K562 (cell line): ENCODE results near the gene PLCB1. TPM values are rescaled to one million over a fixed set of nuclear protein-coding genes. Genes with fewer than 3 reads are reported as not detected.

Experiments
- ATAC-seq: fragments of 200-7000 bp; cut with Tn5 transposase; 3 replicates; pipeline ENCODE4 v1.9.1; 2020; ENCODE audit warnings: moderate library complexity
- BruUV-seq: library from RNA; stranded (reverse); fragments of 400-500 nt; replicated peaks from 2 replicates; lab custom pipeline; 2021; lab: Mats Ljungman, UMichigan
- CTCF ChIA-PET: fragments of 300-600 bp; formaldehyde crosslinking; extraction: SDS; loops from one replicate; lab custom pipeline; 2021; ENCODE audit warnings: low intra/inter-chr PET ratio; lab: Yijun Ruan, JAX
- POLR2A ChIA-PET: fragments of 300-600, 350-650 bp; sonication (Branson Sonifier 250); formaldehyde crosslinking; extraction: SDS; loops from one replicate; lab custom pipeline; 2021; ENCODE audit warnings: antibody characterized with exemption, inconsistent platforms; lab: Yijun Ruan, JAX
- DNase-seq, 4 experiments: peaks; one replicate each; pipeline versions ENCODE4 v3.0.0 to v3.0.0-alpha.2; 2011 to 2018; ENCODE audit warnings: low spot score in 3 of 4, mixed read lengths in 3 of 4; ENCODE audit errors: extremely low read depth in 1 of 4
- FAIRE-seq: peaks from 2 replicates; lab custom pipeline; 2011; peaks lifted over from hg19 to GRCh38; lab: Jason Lieb, UNC
- H2AFZ ChIP-seq: 2 replicates; pipeline ENCODE4 v1.6.0; 2011; ENCODE audit warnings: low read depth, low read length, control low read depth, inconsistent platforms
- H3K27ac ChIP-seq: fragments of 200-600 bp; 3 replicates; pipeline ENCODE4 v1.8.0; 2011; ENCODE audit warnings: low read depth, mild to moderate bottlenecking, control low read depth, inconsistent platforms, low read length, moderate library complexity, mixed read lengths; ENCODE audit errors: extremely low read depth
- H3K27me3 ChIP-seq, 2 experiments: fragments of 300-600 bp in 1 of 2; 2 replicates in 1 of 2; 3 replicates in 1 of 2; pipeline versions ENCODE4 v1.6.0 to v1.8.0; 2011; ENCODE audit warnings: inconsistent platforms in 2 of 2, low read length in 2 of 2, mild to moderate bottlenecking in 1 of 2, mixed read lengths in 1 of 2, moderate library complexity in 1 of 2; ENCODE audit not compliant: control insufficient read depth in 2 of 2, insufficient read depth in 2 of 2
- H3K36me3 ChIP-seq: fragments of 300-600 bp; 3 replicates; pipeline ENCODE4 v1.8.0; 2011; ENCODE audit warnings: mild to moderate bottlenecking, low read length, inconsistent platforms; ENCODE audit not compliant: control insufficient read depth, insufficient read depth
- H3K4me1 ChIP-seq, 2 experiments: fragments of 200-600 bp in 1 of 2; replicated peaks in 1 of 2; 2 replicates in 1 of 2; 3 replicates in 1 of 2; pipeline versions ENCODE4 v1.5.1 to v1.8.0; 2011; ENCODE audit warnings: inconsistent platforms in 2 of 2, low read length in 2 of 2, mild to moderate bottlenecking in 1 of 2, mixed read lengths in 1 of 2, moderate library complexity in 1 of 2; ENCODE audit not compliant: control insufficient read depth in 2 of 2, insufficient read depth in 2 of 2
- H3K4me2 ChIP-seq: 2 replicates; pipeline ENCODE4 v1.6.1; 2011; ENCODE audit warnings: low read length, control low read depth, inconsistent platforms, mixed read lengths; ENCODE audit not compliant: insufficient read depth
- H3K4me3 ChIP-seq: fragments of 200-600 bp; sonication (generic), shearing (Covaris generic); 2 replicates; pipeline ENCODE4 v1.5.1; 2016; ENCODE audit warnings: control low read depth, inconsistent platforms
- H3K79me2 ChIP-seq: fragments of 200-600 bp; 3 replicates; pipeline ENCODE4 v1.8.0; 2011; ENCODE audit warnings: low read length, inconsistent platforms; ENCODE audit not compliant: control insufficient read depth, insufficient read depth
- H3K9ac ChIP-seq, 2 experiments: 2 replicates each; pipeline versions ENCODE4 v1.6.0 to v1.6.1; 2011; ENCODE audit warnings: low read depth in 2 of 2, low read length in 2 of 2, control low read depth in 1 of 2, inconsistent platforms in 1 of 2, mild to moderate bottlenecking in 1 of 2, mixed read lengths in 1 of 2; ENCODE audit not compliant: insufficient read depth in 1 of 2
- H3K9me1 ChIP-seq: one replicate; pipeline ENCODE4 v1.6.0; 2011; ENCODE audit warnings: inconsistent platforms, mild to moderate bottlenecking, low read length, moderate library complexity; ENCODE audit not compliant: control insufficient read depth, insufficient read depth
- H3K9me3 ChIP-seq: replicated peaks from 2 replicates; pipeline ENCODE4 v1.5.1; 2011; ENCODE audit warnings: low read depth, low read length, inconsistent platforms; ENCODE audit not compliant: control insufficient read depth, insufficient read depth
- H4K20me1 ChIP-seq: replicated peaks from 2 replicates; pipeline ENCODE4 v1.6.1; 2011; ENCODE audit warnings: low read length, inconsistent platforms, mixed read lengths; ENCODE audit not compliant: control insufficient read depth, insufficient read depth
- ATF1 ChIP-seq, 2 experiments: fragments of 450-650 bp in 1 of 2; IDR thresholded peaks; 2 replicates each; pipeline ENCODE4 v1.6.1; 2016; ENCODE audit warnings: missing compliant biosample characterization in 1 of 2, missing genetic modification characterization in 1 of 2
- GTF2A2 ChIP-seq: IDR thresholded peaks from 2 replicates; pipeline ENCODE4 v1.6.1; 2016; ENCODE audit warnings: mild to moderate bottlenecking, missing genetic modification characterization, missing compliant biosample characterization
- MAFG ChIP-seq: fragments of 450-650 bp; conservative IDR thresholded peaks from 2 replicates; pipeline ENCODE4 v1.6.1; 2016; ENCODE audit warnings: missing genetic modification characterization, missing compliant biosample characterization
- NCOA6 ChIP-seq: fragments of 450-650 bp; IDR thresholded peaks from 2 replicates; pipeline ENCODE4 v1.6.1; 2017; ENCODE audit warnings: mild to moderate bottlenecking
- NFIX ChIP-seq: fragments of 250-450 bp; sonication (Bioruptor Pico); IDR thresholded peaks from 2 replicates; pipeline ENCODE4 v1.4.0; 2020; ENCODE audit warnings: low read depth, mild to moderate bottlenecking, moderate library complexity
- PRPF4 ChIP-seq: fragments of 200-400 bp; formaldehyde crosslinking; IDR thresholded peaks from one replicate; pipeline ENCODE4 v1.6.1; 2017; ENCODE audit warnings: low read length, low read depth, mild to moderate bottlenecking; ENCODE audit not compliant: insufficient read depth, poor library complexity, severe bottlenecking
- SMARCA5 ChIP-seq: fragments of 450-650 bp; IDR thresholded peaks from 2 replicates; pipeline ENCODE4 v1.6.1; 2016
- XRCC3 ChIP-seq: fragments of 450-650 bp; IDR thresholded peaks from 2 replicates; pipeline ENCODE4 v1.6.1; 2017; ENCODE audit warnings: mild to moderate bottlenecking, moderate library complexity
- ZNF121 ChIP-seq: sonication (generic); formaldehyde crosslinking; conservative IDR thresholded peaks from 2 replicates; pipeline ENCODE4 v1.8.0; 2022; ENCODE audit warnings: missing genetic modification reagents
- WGBS: fragments of 100-300 bp; shearing (Covaris generic); methylation state at CpG from one replicate; pipeline ENCODE4 v1.1.6; 2016; ENCODE audit warnings: low coverage, mixed read lengths; ENCODE audit not compliant: insufficient coverage; ENCODE audit errors: missing lambda C conversion rate; 5-methylcytosine and 5-hydroxymethylcytosine counted together
- in situ Hi-C: fragments of 300-500 bp; cut with MboI; formaldehyde crosslinking; loops from 4 replicates; pipeline ENCODE4 v1.15.0; 2018; ENCODE audit warnings: inconsistent platforms, mixed read lengths
- intact Hi-C: fragments of 100-400 bp; cut with micrococcal nuclease; formaldehyde crosslinking; loops from 2 replicates; pipeline ENCODE4 v1.14.2; 2022
- polyA plus RNA-seq, 8 experiments: library from polyadenylated mRNA; depleted of rRNA in 4 of 8; stranded (reverse) in 5 of 8; unstranded in 3 of 8; fragments of >200 nt; fragmentation: Nextera tagmentation in 2 of 8; fragmentation: Illumina TruSeq in 1 of 8; extraction: Ambion mirVana in 2 of 8; extraction: Trizol in 1 of 8; gene quantifications; 2 replicates each; pipeline versions ENCODE4 v1.2.1 to v1.2.3, GENCODE V29; 2011 to 2014; ENCODE audit warnings: inconsistent platforms in 1 of 8, missing spikeins in 1 of 8
- total RNA-seq, 7 experiments: library from RNA; depleted of rRNA in 6 of 7; stranded (reverse); fragments of >200 nt in 6 of 7; fragmentation: Illumina TruSeq in 2 of 7; extraction: Trizol in 2 of 7; gene quantifications; 2 replicates each; pipeline versions ENCODE4 v1.2.1 to v1.2.3, GENCODE V29; 2011 to 2021; ENCODE audit warnings: low replicate concordance in 1 of 7
- TF ChIP-seq, protein P1 (sequence below), 2 experiments: fragments of 450-650 bp; IDR thresholded peaks; 2 replicates each; pipeline ENCODE4 v1.6.1; 2016
- TF ChIP-seq, protein P2 (sequence below): IDR thresholded peaks from 2 replicates; pipeline ENCODE4 v1.6.1; 2012; ENCODE audit warnings: low read depth, low read length, improper control_type of control experiment, borderline replicate concordance
- TF ChIP-seq, protein P3 (sequence below): fragments of 450-650 bp; formaldehyde crosslinking; IDR thresholded peaks from 2 replicates; pipeline ENCODE4 v1.4.0; 2020; ENCODE audit warnings: mild to moderate bottlenecking
- TF ChIP-seq, protein P4 (sequence below): fragments of 450-650 bp; IDR thresholded peaks from 2 replicates; pipeline ENCODE4 v1.6.1; 2017; ENCODE audit warnings: antibody characterized with exemption
- TF ChIP-seq, protein P5 (sequence below): IDR thresholded peaks from 3 replicates; pipeline ENCODE4 v1.6.1; 2011; ENCODE audit warnings: borderline replicate concordance, mild to moderate bottlenecking; ENCODE audit not compliant: insufficient read length, insufficient read depth

The PLCB1 gene
- total and polyA plus RNA-seq, 9 of the 15 experiments (the other 6 are each of a cell fraction or from before 2014, with no cell fraction given) = 0.34 to 3.1 (median 1.3) TPM

DNA sequence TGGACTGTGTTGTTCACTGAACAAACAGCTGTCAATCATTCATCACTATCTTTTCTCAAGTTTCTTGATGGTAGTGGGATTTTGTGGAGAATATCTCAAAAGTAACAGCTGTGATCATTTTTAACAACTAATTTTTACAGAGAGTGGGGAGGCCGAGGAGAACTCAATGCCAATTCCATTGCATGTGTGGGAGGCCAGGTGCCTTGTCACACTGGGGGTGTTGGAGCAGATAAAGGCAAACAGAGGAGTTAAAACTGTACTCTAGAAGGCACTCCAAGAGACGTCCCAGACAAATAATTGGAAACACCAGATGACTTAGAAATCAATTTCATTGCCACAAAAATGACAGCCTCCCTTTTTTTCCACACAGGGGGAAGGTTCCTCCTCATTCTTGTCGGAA, 669.6 kb downstream of the PLCB1 start:
- Histone ChIP-seq H3K9me1 (no peaks in the 10 kb centered on the region), H3K79me2 (no peaks in the 10 kb centered on the region), H3K36me3 (no peaks in the 10 kb centered on the region), H3K4me2 (no peak overlapping the region), H3K9me3 (no peaks in the 10 kb centered on the region), H4K20me1 (no peaks in the 10 kb centered on the region), H3K9ac (no peak overlapping the region), H3K4me3 (no peak overlapping the region), H3K4me1 (no peaks in the 10 kb centered on the region), H3K27me3 (no peaks in the 10 kb centered on the region), H3K27ac (no peak overlapping the region), H2AFZ (no peak overlapping the region)
- DNase-seq (no peak), ATAC-seq (no peak), FAIRE-seq (no peak)
- 0% methylated on average over 2 of the region's 3 CpGs for WGBS
- TF ChIP-seq SMARCA5 (no peak), PRPF4 (no peak), NCOA6 (no peak), ZNF121 (no peak), GTF2A2 (no peak), ATF1 (CRISPR knock-in tag; IDR thresholded peaks at IDR 0.05) (no peak), ATF1 (tag; IDR thresholded peaks at IDR 0.05) (no peak), MAFG (tag) (no peak), XRCC3 (no peak), NFIX (no peak)
- TF ChIP-seq, protein P1, sequence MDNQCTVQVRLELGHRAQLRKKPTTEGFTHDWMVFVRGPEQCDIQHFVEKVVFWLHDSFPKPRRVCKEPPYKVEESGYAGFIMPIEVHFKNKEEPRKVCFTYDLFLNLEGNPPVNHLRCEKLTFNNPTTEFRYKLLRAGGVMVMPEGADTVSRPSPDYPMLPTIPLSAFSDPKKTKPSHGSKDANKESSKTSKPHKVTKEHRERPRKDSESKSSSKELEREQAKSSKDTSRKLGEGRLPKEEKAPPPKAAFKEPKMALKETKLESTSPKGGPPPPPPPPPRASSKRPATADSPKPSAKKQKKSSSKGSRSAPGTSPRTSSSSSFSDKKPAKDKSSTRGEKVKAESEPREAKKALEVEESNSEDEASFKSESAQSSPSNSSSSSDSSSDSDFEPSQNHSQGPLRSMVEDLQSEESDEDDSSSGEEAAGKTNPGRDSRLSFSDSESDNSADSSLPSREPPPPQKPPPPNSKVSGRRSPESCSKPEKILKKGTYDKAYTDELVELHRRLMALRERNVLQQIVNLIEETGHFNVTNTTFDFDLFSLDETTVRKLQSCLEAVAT (IDR thresholded peaks at IDR 0.05) = no peak
- TF ChIP-seq, protein P2, sequence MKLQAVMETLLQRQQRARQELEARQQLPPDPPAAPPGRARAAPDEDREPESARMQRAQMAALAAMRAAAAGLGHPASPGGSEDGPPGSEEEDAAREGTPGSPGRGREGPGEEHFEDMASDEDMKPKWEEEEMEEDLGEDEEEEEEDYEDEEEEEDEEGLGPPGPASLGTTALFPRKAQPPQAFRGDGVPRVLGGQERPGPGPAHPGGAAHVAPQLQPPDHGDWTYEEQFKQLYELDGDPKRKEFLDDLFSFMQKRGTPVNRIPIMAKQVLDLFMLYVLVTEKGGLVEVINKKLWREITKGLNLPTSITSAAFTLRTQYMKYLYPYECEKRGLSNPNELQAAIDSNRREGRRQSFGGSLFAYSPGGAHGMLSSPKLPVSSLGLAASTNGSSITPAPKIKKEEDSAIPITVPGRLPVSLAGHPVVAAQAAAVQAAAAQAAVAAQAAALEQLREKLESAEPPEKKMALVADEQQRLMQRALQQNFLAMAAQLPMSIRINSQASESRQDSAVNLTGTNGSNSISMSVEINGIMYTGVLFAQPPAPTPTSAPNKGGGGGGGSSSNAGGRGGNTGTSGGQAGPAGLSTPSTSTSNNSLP = no peak
- TF ChIP-seq, protein P3, sequence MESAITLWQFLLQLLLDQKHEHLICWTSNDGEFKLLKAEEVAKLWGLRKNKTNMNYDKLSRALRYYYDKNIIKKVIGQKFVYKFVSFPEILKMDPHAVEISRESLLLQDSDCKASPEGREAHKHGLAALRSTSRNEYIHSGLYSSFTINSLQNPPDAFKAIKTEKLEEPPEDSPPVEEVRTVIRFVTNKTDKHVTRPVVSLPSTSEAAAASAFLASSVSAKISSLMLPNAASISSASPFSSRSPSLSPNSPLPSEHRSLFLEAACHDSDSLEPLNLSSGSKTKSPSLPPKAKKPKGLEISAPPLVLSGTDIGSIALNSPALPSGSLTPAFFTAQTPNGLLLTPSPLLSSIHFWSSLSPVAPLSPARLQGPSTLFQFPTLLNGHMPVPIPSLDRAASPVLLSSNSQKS (CRISPR knock-in tag) = no peak
- TF ChIP-seq, protein P4, sequence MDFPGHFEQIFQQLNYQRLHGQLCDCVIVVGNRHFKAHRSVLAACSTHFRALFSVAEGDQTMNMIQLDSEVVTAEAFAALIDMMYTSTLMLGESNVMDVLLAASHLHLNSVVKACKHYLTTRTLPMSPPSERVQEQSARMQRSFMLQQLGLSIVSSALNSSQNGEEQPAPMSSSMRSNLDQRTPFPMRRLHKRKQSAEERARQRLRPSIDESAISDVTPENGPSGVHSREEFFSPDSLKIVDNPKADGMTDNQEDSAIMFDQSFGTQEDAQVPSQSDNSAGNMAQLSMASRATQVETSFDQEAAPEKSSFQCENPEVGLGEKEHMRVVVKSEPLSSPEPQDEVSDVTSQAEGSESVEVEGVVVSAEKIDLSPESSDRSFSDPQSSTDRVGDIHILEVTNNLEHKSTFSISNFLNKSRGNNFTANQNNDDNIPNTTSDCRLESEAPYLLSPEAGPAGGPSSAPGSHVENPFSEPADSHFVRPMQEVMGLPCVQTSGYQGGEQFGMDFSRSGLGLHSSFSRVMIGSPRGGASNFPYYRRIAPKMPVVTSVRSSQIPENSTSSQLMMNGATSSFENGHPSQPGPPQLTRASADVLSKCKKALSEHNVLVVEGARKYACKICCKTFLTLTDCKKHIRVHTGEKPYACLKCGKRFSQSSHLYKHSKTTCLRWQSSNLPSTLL = no peak
- TF ChIP-seq, protein P5, sequence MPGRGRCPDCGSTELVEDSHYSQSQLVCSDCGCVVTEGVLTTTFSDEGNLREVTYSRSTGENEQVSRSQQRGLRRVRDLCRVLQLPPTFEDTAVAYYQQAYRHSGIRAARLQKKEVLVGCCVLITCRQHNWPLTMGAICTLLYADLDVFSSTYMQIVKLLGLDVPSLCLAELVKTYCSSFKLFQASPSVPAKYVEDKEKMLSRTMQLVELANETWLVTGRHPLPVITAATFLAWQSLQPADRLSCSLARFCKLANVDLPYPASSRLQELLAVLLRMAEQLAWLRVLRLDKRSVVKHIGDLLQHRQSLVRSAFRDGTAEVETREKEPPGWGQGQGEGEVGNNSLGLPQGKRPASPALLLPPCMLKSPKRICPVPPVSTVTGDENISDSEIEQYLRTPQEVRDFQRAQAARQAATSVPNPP = no peak
- ChIA-PET POLR2A (no interaction called here), CTCF (no interaction called here)
- intact Hi-C loops (no loop called here), in situ Hi-C loops (no loop called here)
- no TSS peak for BruUV-seq
